Activated CD4-positive, alpha-beta T cell treated with anti-CD3 and anti-CD28 coated beads, Interleukin-2, amount 50 U/mL, for 24 hours (primary cell): Measurements from ENCODE around the gene AHNAK2.

ENCODE experiments used
- DNase-seq, 2 donors: peaks; one replicate each; pipeline ENCODE4 v3.0.0-alpha.2; 2020; ENCODE audit warnings: low read depth in 1 of 2, low spot score in 1 of 2

The AHNAK2 gene

DNA sequence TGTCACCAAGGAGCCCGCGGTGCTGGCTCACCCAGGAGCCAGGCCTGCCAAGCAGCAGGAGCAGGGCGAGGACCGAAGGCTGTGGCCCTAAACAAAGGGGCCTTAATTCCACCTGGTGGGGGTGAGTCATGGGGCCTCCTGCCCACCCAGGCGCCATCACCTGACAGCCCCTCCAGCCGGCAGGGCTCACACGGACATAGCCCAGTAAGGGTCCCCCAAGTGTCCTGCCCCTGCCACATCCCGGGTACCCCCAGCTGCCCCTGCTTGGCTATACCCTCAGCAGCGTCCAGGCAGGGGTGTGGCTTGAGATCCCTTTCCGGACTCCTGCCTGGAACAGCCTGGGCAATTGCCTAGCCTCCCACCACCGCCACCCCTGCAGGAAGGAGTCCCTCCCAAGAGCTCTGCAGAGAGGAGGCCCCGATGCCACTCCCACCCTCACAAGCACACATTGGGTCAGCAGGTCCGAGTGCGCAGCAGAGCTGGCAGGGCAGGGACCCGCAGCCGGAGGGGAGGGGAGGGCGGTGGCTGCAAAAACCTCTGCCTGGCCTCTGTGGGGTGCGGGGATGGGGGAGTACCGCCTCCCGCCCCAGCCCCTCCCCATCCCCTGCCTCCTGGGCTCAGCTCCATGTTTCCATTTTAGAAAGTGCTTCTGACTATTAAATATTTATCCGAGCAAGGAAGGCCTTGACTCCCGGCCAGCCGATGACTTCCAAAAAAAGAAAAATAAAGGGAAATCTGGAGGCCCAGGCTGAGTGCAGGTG is 4.6 kb downstream of the AHNAK2 start:
- no peak for DNase-seq

DNA sequence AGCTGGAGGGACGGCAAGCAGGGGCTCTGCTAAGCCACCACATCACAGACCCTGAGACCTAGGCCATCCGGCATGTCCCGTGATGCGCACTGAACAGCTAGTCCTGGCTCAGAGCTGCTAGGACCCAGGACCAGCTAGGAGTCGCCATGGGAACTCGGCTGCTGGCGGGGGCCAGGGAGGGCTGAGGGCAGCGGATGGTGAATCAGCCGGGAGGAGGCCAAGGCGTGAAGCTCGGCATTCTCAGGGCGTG is 5.1 kb downstream of the AHNAK2 start:
- DNase-seq, result no peak

DNA sequence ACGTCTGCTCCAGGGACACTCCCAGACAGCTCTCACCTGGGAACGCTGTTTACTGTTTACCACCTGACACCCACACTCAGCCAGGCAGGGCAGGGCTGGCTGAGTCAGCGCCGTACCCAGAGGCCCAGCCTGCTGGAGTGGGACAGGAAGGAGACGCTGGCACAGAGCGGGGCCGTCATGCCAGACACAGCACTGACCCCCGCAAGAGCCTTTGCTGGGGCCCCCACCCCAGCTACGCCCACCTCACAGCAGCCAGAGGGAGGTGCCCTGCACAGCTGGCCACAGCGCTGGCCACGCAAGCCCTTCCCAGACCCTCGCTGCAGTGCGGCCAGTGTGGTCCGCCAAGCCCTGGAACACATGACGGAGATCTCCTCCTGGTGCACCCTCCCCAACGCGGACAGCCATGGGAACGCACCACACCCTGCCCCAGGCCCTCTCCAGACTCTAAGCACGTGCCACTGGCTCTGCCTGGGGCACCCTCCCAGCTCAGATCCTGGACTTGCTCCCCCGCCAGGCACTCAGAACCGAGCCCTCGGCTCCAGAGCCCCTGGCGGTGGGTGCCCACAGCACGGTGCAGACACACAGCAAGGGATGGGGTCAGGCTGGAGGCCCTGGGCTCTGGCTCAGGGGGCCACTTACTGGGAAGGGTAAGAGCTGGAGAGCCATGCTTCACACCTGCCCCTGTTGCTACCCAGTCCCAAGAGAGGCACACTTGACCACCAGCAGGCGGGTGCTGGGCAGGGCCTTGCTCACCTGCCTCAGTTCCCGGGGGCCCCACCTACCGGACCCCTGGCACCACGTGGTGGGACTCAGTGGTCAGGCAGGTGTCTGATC is 5.7 kb downstream of the AHNAK2 start:
- DNase-seq, result no peak

DNA sequence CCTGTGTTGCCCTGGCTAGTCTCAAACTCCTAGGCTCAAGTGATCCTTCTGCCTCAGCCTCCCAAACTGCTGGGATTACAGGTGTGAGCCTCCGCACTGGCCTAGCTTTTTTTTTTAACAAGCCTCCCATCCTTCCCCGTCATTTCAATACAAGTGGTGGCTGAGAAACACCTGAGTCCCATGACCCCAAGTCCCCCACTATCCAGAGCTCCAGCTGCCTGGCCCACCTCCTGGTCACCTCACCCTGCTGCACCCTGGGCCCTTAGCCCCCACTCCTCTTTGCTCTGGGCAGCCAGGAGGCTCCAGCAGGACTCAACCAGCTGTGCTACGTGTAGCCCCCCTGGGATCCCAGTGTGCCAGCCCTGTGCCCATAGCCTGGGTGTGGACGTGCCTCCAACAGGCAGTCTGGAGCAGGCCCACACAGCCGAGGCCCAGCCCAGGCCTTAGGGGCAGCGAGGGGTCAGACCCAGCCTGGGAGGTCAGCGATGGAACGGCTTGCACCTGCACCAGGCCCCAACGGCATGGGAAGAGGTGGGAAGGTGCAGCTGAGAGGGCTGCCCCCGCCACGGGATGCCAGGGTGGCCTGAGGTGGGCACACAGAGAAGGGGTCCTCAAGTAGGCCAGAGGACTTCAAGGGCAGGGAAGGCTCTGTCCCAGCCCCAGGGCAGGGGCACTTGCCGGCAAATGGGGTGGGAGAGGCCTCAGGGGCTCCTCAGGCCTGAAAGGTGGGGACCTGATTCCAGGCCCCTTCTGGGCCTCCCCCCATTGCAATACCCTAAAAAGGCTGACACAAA is 6.5 kb downstream of the AHNAK2 start:
- no peak for DNase-seq

DNA sequence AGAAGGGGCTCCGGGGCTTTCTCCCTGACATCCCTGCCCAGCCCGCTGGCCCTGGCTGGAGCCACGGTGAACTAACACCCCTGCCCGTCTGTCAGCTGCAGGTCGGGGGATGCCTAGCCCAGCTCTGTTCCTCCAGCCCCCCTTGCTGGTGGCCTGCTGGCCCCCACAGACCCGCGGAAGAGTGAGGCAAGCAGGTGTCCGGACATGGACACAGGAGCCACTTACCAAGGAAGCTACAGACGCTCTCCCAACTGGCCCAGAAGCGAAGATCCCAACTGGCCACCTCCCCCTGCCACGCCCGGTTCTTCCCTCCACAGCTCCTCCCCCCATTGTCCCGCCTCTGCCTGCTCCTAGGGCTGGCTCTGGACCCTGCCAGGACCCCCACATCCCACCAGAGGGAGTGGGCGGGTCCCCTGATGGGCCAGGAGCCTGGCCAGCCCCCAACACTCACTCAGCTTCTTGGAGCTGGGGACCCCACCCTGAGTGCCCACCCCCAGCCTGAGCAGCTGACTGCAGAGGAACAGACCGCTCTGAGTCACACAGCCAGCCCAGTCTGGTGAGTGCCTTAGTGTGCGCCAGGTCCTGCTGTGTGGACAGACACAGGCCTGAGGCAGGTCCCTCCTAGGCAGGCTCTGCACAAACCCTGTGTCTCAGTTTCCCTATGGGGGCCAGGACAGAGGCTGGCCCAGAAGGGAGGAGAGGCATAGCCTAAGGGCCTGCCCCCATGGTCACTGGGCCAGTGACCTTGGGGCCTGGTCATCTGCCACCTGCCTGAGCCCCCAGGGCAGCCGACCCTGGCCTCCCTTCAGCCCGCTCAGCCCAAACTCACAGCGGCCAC is 7.7 kb downstream of the AHNAK2 start:
- DNase-seq, result no peak

- DNase-seq, result no peak
Measured at GRCh38 chr14:104969741-104970230, 8.4 kb downstream of the AHNAK2 start.

- no peak for DNase-seq
Measured at GRCh38 chr14:104968541-104969401, 9.4 kb downstream of the AHNAK2 start.

- DNase-seq, result no peak
Measured at GRCh38 chr14:104968153-104968527, 10.0 kb downstream of the AHNAK2 start.

DNA sequence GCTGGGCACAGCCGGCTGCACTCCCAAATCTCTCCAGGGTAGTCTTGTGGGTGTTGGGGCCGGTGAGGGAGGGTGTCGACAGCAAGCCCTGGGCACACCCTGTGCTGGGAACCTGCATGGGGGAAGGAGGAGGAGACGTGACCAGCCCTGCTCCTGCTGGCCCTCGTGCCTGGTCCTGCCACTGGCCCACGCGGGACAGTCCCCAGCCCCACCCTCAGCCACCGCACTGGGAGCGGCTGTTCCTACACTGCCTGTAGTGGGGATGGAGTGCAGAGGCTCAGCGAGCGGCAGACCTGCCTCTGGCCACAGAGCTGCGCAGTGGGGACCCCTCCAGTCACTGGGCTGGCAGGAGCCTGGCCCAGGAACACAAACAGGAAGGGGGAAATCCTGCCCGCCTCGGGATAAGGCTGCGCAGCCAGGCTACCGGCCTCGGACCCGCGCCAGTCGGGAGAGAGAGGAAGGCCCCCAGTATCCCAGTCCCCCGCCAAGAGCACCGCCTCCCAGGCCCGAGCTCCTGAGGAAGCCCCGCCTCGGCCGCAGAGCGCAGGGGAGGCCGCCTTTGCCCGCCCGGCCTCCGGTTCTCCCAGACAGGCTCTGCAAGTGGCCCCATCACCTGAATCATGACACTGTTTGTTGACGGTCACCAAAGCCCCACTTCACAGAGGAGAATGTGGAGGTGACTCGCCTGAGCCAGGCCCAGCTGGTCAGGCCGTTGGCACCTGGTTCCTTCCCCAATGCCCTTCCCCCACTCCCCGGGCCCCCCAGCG is 10.6 kb downstream of the AHNAK2 start:
- no peak for DNase-seq

DNA sequence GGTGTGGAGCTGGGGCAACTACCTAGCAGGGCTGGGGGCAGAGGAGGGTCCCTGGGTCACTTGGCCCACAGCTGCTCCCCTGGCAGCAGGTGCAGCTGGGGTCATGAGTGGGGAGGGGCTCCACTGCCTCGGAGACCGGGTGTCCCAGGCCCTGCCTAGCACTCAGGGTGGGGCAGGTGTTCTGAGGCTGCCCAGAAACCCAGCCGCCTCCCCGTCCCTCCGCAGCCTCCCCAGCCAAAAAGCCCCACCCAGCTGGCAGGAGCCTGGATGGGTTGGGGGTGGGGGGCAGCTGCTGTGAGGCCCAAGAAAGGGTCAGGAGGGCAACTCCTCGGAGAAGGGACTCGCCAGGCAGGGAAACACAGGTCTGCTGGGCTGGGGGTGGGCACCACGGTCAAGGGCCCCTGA is 11.2 kb downstream of the AHNAK2 start:
- no peak for DNase-seq

- DNase-seq, result no peak
Measured at GRCh38 chr14:104966261-104966865, 11.8 kb downstream of the AHNAK2 start.

DNA sequence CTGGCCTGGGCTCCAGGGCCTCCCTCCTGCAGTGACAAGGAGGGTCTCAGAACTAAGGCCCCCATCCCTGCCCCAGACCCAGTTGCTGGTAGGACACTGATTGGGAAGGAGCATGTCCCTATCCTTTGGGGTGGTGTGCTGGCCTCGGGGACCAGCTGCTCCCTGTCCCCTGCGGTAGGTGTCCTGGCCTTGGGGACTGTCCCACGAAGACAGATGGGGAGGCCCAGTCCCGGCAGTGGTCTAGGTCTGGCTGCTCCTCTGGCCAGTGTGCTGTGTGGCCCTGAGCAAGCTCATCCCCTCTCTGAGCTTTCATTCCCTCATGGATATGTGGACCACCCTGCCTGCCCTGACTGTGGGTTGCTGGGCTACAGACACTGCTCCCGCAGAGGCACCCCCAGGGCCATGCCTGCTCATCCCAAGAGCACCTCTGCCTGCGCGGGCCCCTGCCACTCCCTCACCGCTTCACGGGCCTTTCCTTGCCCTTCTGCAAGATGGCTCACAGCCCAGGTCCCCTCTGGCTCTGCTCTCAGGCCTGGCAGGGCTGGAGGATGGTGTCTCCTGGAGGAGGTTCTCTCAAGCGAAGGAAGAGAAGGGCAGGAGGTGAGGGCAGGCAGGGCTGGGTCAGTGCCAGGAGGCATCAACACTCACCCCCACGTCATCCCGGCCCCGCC is 12.5 kb downstream of the AHNAK2 start:
- DNase-seq, result no peak

- no peak for DNase-seq
Measured at GRCh38 chr14:104964546-104964945, 13.6 kb downstream of the AHNAK2 start.

- DNase-seq, result no peak
Measured at GRCh38 chr14:104957146-104958113, 20.7 kb downstream of the AHNAK2 start.

- DNase-seq, result no peak
Measured at GRCh38 chr14:104956290-104956890, 21.8 kb downstream of the AHNAK2 start.

GRCh38 chr14:104955396-104955770 is 22.8 kb downstream of the AHNAK2 start:
- DNase-seq, result no peak
